ENCODE measurements around the gene FRMPD1.
A peak's percentile ranks its signal among the peaks of the same experiment; 100 is the strongest.

FRMPD1 gene

GRCh38 chr9:37621273-37622121, 29.3 kb upstream of the FRMPD1 start:
- TF ChIP-seq GATA2 (IDR thresholded peaks at IDR 0.05; ENCODE audit: low read depth, low read length) = no peak
- TF ChIP-seq GATA3 (IDR thresholded peaks at IDR 0.05; ENCODE audit: low read depth, low read length) = no peak

- TF ChIP-seq GATA3 (IDR thresholded peaks at IDR 0.05; ENCODE audit: low read depth, low read length) (peak; percentile 89), GATA2 (IDR thresholded peaks at IDR 0.05; ENCODE audit: low read depth, low read length) (peak; percentile 95)
Observed at GRCh38 chr9:37622462-37622861, 28.3 kb upstream of the FRMPD1 start.

GRCh38 chr9:37623267-37623666, 27.5 kb upstream of the FRMPD1 start:
- TF ChIP-seq GATA2 (IDR thresholded peaks at IDR 0.05; ENCODE audit: low read depth, low read length) (no peak), GATA3 (IDR thresholded peaks at IDR 0.05; ENCODE audit: low read depth, low read length) (no peak)

GRCh38 chr9:37624073-37624472, 26.7 kb upstream of the FRMPD1 start:
- TF ChIP-seq GATA2 (IDR thresholded peaks at IDR 0.05; ENCODE audit: low read depth, low read length) (no peak), GATA3 (IDR thresholded peaks at IDR 0.05; ENCODE audit: low read depth, low read length) (no peak)

- TF ChIP-seq GATA3 (IDR thresholded peaks at IDR 0.05; ENCODE audit: low read depth, low read length) (no peak), GATA2 (IDR thresholded peaks at IDR 0.05; ENCODE audit: low read depth, low read length) (no peak)
Observed at GRCh38 chr9:37625036-37625757, 25.6 kb upstream of the FRMPD1 start.

- no peak for TF ChIP-seq GATA2 (IDR thresholded peaks at IDR 0.05; ENCODE audit: low read depth, low read length)
- TF ChIP-seq GATA3 (IDR thresholded peaks at IDR 0.05; ENCODE audit: low read depth, low read length) = no peak
Observed at GRCh38 chr9:37625758-37626147, 25.0 kb upstream of the FRMPD1 start.

- TF ChIP-seq GATA2 (IDR thresholded peaks at IDR 0.05; ENCODE audit: low read depth, low read length) = no peak
- TF ChIP-seq GATA3 (IDR thresholded peaks at IDR 0.05; ENCODE audit: low read depth, low read length) = no peak
Observed at GRCh38 chr9:37626708-37627292, 24.0 kb upstream of the FRMPD1 start.

GRCh38 chr9:37632479-37632878, 18.3 kb upstream of the FRMPD1 start:
- no peak for TF ChIP-seq GATA2 (IDR thresholded peaks at IDR 0.05; ENCODE audit: low read depth, low read length)
- TF ChIP-seq GATA3 (IDR thresholded peaks at IDR 0.05; ENCODE audit: low read depth, low read length) = no peak

- TF ChIP-seq GATA3 (IDR thresholded peaks at IDR 0.05; ENCODE audit: low read depth, low read length) (no peak), GATA2 (IDR thresholded peaks at IDR 0.05; ENCODE audit: low read depth, low read length) (no peak)
Observed at GRCh38 chr9:37635808-37636207, 14.9 kb upstream of the FRMPD1 start.

GRCh38 chr9:37636511-37637448, 14.0 kb upstream of the FRMPD1 start:
- no peak for TF ChIP-seq GATA3 (IDR thresholded peaks at IDR 0.05; ENCODE audit: low read depth, low read length)
- no peak for TF ChIP-seq GATA2 (IDR thresholded peaks at IDR 0.05; ENCODE audit: low read depth, low read length)

- TF ChIP-seq GATA2 (IDR thresholded peaks at IDR 0.05; ENCODE audit: low read depth, low read length) (no peak), GATA3 (IDR thresholded peaks at IDR 0.05; ENCODE audit: low read depth, low read length) (no peak)
Observed at GRCh38 chr9:37639109-37639762, 11.5 kb upstream of the FRMPD1 start.

GRCh38 chr9:37639841-37640240, 10.9 kb upstream of the FRMPD1 start:
- no peak for TF ChIP-seq GATA3 (IDR thresholded peaks at IDR 0.05; ENCODE audit: low read depth, low read length)
- no peak for TF ChIP-seq GATA2 (IDR thresholded peaks at IDR 0.05; ENCODE audit: low read depth, low read length)

GRCh38 chr9:37640246-37640645, 10.5 kb upstream of the FRMPD1 start:
- no peak for TF ChIP-seq GATA2 (IDR thresholded peaks at IDR 0.05; ENCODE audit: low read depth, low read length)
- no peak for TF ChIP-seq GATA3 (IDR thresholded peaks at IDR 0.05; ENCODE audit: low read depth, low read length)

Data from SH-SY5Y (cell line).